NCI-H128 (cell line): Measurements from ENCODE around the gene PRDM15.

Source experiments
- DNase-seq: peaks from one replicate; lab custom pipeline; 2025; ENCODE audit not compliant: unreplicated experiment; lab: John Stamatoyannopoulos, UW

PRDM15 gene

DNA sequence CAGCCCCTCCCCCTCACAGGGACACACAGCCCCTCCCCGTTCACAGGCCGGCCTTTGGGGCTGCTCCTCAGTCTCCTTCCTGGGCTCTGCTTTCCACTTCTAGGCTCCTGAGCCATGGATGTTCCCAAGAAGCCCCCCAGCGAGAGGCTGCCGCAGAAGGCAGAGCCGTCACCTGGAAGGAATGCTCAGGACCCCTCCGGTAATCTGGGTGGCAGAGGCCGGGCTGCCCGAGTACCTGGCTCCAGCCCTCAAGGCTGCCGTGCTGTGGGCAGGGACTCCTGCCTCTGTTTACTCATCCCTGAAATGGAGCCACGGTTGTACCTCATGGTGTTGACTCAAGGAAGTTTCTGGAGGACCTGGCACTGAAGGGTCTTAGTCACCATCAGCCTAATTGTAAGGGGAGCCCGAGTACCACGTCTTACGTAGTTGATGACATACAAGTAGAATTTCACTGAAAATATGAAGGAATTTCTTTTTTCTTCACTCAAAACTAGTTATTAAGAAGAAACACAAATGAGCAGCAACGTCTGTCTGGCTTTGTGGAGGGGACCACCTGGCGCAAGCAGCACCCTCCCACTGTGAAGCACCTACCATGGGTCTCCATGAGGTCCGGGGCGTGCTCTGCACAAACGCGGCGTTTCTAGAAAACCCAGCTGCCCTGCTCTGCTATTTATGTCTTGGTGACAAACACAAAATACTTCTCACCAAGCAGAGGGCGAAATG is 33.7 kb downstream of the PRDM15 start:
- DNase-seq, result no peak

DNA sequence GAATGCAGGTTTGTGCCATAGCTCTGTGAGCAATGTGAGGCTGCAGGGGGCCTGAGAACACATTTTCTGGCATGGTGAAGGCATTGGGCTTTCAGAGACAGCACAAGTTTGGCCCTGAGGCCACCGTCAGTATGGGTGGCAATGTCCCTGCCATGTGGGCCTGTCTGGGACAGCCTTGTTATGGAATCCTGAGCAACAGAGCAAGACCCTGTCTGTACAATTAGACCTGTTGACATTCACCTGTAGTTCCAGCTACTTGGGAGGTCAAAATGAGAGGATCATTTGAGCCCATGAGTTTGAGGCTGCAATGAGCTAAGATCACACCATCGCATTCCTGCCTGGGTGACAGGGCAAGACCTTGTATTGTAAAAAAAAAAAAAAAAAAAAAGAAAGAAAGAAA is 35.6 kb downstream of the PRDM15 start:
- DNase-seq, result no peak

DNA sequence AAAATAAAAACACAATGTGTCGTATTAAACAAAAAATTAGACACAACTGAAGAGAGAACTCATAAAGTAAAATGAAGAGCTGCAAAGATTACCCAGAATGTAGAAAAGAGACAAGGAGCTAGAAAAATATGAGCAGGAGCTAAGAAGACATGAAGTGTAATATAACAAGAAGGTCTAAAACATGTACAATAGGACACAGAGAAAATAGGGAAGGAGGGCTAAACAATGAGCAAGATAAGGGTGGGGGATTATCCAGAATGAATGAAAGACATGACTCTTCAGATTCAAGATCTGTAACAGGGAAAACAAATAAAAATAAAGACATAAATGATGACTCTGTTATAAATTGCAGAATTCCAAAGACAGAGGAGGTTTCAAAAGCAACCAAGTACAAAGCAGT is 38.3 kb downstream of the PRDM15 start:
- no peak for DNase-seq

DNA sequence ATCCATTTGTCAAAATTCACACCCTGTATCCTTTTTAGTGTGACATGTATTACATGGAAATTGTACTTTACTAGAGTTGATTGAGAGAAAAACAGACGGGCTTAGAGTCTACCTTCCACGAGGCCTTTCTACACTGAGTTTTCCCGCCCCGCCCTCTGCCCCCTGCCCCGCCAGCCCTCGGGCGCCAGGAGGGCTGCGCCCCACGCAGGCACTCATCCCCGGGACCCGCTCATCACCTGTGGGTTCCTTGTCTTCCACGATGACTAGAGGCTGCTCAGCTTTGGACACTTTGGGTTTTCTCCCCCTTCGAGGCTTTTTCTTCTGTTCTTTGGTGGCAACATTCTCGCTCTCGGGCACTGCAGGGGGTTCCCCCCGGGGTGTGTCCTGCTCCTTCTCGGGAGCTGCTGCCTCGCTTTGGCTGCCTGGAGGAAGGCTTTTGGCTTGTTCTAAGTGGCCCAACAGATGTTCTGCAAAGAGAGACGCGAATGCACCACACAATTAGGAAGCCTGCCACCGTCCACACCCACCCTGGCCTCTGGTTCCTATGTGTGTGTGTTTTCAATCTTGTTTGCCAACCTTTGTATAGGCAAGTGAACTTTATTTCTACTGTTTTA is 39.6 kb downstream of the PRDM15 start:
- no peak for DNase-seq

DNA sequence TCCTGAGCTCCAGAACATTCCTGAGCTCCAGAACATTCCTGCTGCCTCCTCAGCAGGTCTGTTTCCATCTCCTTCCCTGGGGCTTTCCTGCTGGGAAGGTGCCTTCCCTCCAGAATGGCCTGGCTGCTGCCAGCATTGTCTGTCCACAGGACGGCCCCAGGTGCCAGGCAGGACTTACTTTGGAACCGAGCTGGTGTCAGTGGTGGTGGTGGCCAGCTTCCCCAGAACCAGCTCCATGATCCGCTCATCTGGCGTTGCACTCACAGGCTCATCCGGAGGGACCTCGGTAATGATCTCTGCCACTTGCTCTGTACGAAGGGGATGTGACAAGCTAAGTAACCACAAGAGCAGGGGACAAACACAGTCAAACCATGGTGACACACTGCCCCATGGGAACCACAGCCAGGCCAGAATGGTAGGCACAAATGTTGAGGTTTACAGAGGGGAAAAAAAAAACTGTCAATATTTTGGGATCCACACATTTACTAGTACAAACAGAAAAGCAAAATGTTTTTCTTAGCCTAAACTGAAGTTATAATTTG is 41.3 kb downstream of the PRDM15 start:
- no peak for DNase-seq

DNA sequence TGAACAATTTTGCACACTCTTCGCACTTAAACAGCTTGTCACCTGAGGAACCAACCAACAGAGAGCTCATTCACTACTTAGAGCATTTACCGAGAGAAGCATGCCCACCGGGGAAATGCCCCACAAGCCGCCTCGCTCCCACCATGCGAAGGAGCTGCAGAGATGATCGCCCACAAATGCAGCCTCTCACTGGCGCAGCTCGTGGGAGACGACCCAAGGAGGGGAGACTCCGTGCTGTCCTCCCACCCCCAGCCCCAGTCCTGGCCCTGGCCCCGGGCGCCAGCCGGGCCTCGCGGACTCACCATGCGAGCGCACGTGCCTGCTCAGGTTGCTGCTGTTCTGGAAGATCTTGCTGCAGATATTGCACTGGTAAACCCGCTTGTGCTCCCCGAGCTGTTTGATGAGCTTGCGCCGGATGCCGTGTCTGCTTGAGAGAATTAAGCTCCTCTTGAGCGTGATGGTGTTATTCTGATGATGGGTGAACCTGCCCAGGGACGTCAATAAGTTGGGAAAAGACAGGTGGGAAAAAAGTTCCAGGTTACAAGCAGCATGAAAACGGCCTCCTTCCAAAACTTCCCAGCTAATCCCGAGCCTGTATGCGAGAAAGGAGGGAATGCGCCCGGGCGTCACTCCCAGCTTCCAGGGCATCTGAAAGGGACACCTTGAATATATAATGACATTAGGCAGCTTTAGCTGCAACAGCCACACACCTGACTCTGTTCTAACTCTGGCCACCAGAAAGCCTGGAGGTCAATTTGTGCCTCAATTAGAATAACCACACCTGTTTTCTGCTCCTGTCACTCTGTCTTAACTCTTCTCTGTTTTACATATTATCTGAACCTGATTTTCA is 42.8 kb downstream of the PRDM15 start:
- DNase-seq, result no peak

DNA sequence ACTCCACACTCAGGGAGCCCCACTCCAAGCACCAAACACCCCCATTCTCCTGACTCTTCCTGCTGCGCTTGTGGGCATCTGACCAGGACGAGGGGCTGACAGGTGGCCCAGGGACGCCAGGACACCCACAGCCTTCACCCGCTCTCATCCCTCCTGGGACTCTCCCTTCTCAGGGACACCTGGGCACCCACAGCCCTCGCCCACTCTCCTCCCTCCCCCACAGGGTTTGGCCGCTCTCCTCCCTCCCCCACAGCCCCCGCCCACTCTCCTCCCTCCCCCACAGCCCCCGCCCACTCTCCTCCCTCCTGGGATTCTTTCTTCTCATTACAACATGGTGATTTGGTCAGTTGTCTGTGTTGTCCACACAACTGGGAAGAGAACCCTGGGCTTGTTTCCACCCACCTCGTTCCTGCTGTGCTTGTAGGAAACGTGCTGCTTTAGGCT is 43.4 kb downstream of the PRDM15 start:
- no peak for DNase-seq

DNA sequence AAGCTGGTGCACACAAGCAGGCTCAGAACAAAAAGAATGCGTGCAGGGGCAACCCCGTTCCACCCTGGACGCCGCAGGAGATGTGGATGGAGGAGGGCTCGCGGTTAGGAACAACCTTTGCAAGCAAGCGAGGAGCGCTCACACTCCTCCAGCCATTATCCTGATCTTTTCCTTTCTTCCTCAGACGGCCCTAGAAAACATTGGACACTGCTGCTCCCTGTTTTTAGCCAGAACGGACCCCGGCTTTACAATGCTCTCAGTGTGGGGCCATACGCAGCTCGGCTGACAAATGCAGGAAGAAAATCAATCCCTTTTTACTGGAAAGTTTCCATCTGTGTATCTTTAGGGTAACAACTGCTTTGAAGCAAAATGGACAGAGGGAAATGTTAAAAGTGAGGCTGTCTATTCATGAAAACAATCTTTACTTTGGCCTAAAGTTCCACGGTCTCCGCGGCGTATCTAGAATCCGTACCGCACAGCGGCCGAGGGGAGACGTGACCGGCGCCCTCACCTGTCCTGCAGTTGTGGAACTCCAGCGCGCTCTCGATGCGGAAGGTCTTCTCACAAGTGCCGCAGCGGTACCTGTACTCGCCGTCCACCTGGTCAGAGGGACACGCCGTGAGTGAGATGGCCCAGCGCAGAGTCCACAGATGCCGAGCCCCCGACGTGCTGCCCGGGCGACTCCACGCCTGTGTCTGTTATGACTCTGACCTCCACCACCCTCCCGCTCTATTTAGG is 44.0 kb downstream of the PRDM15 start:
- no peak for DNase-seq

DNA sequence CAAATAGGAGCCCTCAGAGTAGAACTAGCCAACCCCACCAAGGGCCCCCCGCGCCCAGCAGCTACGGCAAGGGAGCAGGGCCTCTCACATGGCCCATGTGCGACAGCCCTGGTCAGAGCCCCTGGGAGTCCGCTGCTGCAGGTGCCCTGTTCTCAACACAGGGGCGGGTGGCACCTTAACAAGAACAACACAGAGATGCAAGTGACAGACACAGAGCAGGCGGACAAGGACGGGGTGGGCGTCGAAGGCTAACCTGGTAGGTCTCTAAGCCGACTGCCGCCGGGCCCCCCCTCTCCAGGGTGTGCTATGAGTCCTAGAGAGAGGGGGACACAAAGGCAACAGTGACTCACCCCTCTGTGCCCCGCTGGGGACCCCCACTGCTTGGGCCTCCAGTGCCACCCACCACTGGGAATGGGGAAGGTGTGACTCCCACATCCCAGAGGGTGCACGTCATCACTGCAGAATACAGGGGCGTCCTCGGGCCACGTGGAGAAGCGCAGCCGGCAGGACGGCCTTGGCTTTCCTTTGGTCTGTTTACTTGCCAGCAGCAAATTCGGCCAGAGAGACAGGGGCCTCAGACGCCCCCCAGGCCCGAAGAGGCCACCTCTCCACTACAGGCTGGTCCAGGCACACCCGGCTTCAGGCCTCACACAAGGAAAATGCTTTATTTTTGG is 44.8 kb downstream of the PRDM15 start:
- no peak for DNase-seq

DNA sequence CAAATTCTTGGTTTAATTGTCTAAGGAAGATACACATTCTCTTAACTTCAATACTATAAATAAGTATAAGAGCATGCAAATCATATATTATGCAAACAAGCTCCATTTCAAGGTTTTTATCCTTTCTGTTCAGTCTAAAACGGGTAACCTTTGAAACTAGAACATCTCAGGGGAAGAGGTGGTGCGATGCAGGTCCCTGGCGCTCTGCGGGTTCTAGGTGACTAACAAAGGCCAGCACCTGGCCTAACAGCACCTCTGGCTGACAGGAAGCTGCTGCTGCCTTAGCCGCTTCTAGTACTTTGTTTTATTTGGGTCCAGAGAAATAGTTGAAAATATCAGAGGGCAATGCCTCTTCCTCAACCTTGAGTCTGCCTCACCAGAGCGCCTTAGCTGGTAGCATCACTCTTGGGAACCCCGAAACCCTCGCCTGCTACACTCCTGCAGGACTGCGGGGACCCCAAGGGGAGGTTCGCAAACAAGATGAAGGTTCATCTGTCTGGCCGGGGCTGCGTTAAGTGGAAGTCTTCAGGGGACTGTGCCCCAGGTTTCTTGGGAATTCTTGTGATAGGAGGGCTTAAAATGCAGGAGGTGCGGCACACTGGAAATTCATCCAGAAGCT is 45.5 kb downstream of the PRDM15 start:
- DNase-seq, result no peak

DNA sequence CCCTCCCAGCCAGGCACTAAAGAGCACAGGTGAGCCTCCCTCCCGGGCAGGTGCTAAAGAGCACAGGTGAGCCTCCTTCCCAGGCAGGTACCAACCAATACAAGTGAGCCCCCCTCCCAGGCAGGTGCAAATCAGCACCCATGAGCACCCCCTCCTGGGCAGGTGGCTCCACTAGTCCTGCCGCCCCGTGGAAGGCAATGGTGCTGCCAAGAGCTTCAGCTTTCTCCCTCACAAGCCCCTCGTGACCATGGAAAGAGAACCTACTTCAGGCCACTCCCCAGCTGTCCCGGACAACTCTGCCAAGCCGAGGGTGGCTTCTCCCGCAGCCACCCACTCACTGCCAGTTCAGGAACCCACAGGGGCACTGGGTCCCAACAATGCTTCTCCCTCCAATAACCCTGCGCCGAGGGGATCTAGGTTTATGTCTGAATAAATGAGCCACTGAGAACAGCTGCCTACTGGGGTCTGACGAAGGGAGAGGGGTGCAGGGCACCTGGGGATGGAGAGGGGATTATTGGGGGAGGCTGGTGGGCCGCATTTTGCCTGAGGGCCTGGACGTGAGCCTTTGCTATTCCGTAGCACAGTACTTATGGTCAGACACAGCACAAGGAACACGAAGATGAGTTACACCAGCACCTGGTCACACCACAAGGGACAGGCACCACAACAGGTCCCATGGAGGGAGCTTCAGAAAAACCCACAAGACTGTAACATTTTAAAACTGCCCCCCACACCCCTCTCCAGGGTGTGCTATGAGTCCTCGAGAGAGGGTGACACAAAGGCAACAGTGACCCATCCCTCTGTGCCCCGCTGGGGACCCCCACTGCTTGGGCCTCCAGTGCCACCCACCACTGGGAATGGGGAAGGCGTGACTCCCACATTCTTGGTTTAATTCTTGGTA is 46.3 kb downstream of the PRDM15 start:
- DNase-seq, result no peak

DNA sequence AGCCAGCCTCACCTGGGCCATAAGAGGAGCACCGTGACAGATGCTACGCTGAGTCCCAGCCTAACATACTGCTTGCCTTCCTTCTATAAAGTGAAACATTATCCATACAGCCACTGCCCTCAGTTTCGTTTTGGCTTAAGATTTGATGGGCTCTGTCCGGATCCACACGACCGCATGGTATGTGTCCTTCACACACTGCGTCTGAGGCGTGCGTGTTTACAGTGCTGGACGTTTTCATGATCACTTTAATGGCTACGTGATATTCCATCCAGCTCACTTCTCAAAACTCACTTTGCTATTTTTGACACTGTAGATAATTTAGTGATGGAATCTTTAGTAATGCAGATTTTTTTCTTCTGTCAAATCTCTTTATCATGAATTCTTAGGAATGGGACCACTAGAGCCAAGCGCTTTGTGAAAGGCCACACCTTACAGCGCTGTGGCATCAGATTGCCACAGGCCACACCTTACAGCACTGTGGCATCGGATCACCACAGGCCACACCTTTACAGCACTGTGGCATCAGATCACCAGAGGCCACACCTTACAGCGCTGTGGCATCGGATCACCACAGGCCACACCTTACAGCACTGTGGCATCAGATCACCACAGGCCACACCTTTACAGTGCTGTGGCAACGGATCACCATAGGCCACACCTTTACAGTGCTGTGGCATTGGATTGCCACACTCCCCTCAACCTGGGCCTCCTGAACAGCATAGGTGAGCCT is 47.1 kb downstream of the PRDM15 start:
- DNase-seq, result no peak

DNA sequence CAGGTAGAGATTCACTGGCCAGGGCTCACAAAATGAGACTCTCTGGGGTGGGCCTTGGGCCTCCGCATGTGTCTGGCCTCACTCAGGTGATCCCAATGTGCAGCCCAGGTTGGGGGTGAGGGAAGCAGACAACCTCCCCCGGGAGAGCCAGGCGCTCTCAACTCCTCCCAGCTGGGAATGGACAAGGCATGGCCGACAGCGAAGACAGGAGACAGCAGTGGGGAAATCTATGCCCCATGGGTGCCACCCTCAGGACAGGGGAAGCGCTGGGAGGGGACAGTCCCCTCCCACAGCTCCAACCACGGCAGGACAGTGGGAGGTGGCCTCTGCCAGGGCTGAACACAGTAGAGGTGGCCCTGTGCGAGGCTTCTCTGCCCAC is 47.7 kb downstream of the PRDM15 start:
- no peak for DNase-seq

DNA sequence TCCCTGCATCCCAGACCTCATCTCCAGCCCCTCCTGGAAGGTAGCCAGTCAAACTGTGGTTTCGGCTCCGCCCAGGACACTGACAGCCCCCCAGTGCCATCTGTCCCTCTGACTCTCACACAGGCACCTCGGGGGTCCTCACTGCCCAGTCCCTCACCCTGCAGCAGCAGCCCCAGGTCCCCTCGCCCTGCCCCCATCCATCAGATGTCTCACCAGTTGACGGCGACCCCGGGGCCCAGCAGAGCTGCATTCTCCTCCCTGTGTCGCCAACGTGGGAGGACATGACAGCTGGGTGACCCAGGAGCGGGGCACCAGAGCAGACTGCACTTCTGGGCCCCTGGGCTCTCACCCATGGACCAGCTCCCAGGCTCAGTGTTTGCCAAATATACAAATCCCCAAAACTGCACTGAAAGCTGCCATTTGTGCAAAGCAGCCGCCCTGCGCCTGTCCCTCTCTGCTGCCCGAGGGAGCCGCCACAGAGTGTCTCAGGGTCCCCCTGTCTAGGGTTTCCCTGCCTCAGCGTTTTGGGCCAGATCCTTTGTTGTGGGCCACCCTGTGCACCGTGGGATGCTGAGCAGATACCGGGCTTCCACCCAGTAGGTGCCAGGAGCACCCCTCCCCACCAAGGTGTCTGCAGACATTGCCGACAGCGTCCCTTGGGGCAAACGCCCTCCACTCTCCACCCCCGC is 48.2 kb downstream of the PRDM15 start:
- no peak for DNase-seq

DNA sequence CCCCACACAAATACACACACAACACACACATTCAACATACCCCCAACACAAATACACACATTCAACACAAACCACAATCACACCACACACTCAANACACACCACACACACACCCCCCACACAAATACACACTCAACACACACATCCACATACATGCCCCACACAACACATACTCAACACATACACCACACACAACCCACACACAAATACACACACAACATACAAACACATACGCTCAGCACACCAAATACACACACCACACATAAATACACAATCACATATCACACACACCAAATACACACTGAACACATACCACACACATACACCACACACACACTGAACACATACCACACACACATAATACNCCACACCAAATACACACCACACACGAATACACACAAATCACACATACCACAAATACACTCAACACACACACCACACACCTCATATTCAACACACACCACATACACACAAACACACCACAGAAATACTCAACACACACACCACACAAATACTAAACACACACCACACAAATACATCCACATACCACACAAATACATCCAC is 48.9 kb downstream of the PRDM15 start:
- no peak for DNase-seq

DNA sequence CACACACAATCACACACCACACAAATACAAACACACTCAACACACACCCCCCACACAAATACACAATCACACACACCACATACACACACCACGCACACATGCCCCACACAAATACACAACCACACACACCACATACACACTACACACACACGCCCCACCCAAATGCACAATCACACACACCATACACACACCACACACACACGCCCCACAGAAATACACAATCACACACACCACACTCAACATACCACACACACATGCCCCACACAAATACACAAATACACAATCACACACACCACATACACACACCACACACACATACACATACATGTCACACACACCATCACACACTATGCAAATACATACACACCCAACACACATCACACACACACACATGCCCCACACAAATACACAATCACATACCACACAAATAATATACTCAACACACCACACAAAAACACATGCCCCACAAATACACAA is 50.2 kb downstream of the PRDM15 start:
- DNase-seq, result no peak
